HG03354 (cell line): ENCODE data around the gene CCDC83.

Source experiments
- ATAC-seq: cut with Tn5 transposase; IDR thresholded peaks from one replicate; pipeline ENCODE4 v1.9.1; 2021; ENCODE audit warnings: mild to moderate bottlenecking; ENCODE audit not compliant: unreplicated experiment, poor library complexity, severe bottlenecking

CCDC83 gene

DNA sequence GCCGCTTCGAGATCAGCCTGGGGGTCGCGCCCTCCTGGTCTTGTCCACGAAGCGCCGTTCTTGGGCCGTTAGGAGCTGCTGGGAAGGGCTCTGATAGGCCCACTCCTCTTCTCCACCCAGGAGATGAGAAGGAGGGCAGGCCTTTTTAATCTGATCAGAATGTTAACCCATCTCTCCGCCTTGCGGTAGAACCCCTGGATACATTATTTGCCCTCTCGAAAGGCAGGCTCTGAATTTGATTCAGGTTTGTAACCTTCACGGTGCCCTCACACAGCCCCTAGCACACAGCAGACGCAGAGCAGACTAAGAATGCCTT is at the start of gene CCDC83:
CCDC83 (plus strand) TSS at position 43 of the 316 bp plus-strand sequence. CDS start 9,741 bp downstream, outside the sequence.
- ATAC-seq, result no peak

DNA sequence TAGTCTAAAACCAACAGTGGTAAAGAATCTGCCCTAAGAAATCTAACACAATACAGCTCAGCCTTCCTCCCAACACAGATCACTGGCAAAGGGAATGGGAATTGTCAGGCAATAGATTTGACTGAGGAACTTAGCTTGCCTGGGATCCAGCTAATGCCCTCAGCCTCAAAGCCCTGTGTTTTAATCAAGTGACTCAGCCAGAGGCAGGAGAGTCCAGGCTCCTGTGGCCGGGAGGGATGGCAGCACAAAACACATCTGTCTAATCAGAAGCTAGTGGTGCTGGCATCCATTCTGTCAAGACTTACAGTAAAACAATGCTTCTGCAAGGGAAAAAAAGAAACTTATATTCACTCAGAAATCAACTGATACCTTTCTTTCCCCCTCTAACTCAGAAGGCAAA is 49.8 kb upstream of the CCDC83 start:
- ATAC-seq, result no peak

DNA sequence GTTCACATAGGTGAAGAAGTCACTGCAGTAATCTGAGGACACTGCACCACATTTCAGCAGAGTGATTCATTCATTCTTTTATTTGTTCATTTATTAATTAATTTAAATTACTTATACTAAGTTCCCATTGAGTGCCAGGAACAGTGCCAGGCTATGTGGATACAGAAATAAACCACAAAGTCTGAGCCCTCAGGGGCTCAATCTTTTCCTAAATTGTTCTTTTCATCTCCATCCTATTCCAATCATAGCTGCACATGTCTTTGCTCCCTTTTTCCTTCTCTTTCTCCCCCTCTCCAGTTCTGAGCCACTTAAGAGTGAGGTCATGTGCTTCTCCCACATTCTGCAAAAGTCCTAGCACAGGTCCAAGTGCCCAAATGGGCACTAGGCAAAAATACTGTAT is 49.2 kb upstream of the CCDC83 start:
- ATAC-seq, result no peak

DNA sequence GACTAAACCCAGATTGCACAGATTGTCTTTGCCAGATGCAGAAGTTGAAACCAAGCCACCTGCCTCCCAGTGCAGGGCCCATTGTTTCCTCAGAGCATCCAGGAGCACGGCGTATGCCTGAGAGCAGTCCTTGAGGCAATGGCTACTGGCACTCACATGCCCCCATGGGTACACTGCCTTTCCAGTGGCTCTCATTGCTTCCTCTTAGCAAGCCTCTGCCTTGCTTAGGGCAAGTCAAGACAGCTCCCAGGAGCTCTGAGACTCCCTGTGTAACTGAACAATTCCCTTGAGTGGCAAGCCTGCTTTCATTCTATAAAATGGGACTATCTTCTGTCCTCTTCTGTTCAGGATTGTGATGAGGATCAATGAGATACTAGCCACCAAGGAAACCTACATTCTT is 48.3 kb upstream of the CCDC83 start:
- no peak for ATAC-seq

DNA sequence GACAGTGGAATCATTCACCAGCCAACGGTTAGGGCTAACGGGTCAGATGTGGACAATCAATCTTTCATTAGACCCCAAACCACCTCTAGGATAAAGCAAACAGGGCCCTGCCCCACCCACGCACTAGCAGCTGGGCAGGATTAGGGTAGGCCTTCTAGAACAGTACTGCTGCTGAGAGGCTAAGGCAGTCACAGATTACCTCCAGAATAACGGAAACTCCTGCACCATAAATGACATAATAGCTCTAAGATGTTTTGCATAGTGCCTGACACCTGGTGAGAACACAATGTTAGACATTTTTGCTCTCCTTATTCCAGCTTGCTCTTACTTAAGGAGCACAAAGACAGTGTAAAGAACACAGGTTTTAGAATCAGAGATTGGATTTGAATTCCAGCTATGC is 46.0 kb upstream of the CCDC83 start:
- peak; percentile 68 for ATAC-seq

DNA sequence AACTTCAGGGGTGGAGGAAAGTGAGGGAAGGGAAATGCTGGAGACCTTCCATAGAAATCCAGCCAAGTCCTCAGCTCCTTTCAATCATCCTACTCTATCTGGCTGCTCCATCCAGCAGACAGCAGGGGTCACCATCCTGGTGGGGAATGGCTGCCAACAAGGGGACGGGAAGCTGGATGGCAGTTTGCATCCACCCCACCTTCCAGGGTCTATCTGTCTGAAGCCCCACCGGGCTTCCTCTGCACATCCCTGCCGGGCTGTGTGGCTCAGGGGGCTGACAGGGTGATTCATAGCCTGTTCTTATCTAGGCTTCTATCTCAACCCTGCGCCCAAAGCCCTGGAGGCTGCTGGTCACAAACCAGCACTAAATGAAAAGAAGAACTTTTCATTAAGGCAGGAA is 45.3 kb upstream of the CCDC83 start:
- ATAC-seq, result no peak

DNA sequence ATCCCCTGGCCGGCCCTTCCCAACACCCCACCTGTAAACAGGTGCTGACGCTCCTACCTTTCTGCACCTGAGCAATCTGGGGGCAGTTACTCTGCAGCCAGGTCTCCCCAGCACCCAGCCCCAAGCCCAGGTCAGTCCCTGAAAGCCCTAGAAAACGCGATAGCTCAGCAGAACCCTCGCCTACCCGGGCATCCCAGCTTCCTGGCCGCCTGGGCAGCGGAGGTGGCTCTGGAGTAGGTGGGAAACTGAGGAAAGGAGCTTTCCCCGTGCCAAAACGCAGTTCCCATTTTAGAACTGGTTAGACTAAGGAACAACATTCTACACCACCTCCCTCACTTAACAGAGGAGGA is 44.7 kb upstream of the CCDC83 start:
- no peak for ATAC-seq

DNA sequence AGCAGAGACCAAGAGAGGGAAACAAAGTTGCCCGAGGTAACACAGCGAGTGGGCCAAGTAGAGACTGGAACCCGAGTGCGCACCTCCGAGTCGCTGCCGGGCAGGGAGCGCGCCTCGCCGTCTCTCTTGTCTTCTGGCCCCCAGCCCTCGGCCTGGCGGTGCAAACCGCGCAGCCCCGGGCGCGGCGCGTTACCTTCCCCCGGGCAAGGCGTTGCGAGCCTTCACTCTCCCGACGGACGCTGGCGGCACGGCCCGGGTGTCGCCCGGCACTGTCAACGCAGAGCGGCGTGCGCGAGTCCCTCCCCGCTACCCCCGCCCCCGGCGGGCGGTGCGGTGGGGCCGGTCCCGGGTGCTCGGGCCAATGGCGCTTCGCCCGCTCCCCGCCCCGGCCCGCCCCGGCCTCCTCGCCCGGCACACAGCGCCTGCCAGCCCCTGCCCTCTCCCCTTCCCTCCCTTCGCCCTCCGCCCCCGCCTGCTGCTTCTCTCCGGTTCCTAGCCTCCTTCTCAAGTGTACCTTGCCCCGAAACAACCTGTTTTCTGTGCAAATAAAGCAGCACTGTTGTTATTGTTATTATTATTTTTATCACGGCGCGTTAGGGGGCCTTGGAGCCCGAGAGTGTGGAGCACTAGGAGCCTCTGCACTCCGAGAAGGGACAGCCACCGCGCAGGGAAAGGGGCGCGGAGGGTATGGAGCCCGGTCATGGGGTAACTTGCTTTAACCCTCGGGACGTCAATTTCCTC is 44.1 kb upstream of the CCDC83 start, which contains the start of gene SYTL2:
SYTL2 (minus strand) TSS at position 271 of the 741 bp plus-strand sequence. CDS start 53,416 bp downstream, outside the sequence.
- ATAC-seq, result peak; percentile 81

DNA sequence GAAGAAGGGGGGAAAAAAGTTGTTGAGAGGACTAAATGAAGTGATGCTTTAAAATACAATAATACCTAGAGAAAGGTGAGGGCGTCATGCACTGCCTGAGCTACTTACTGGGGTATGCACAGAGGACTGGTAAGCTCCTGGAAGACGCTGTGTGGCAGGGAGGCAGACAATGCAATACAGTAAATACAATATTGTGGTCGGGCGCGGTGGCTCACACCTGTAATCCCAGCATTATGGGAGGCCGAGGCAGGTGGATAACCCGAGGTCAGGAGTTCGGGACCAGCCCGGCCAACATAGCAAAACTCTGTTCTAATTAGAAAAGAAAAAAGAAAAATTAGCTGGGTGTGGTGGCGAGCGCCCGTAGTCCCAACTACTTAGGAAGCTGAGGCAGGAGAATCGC is 43.6 kb upstream of the CCDC83 start:
- no peak for ATAC-seq

DNA sequence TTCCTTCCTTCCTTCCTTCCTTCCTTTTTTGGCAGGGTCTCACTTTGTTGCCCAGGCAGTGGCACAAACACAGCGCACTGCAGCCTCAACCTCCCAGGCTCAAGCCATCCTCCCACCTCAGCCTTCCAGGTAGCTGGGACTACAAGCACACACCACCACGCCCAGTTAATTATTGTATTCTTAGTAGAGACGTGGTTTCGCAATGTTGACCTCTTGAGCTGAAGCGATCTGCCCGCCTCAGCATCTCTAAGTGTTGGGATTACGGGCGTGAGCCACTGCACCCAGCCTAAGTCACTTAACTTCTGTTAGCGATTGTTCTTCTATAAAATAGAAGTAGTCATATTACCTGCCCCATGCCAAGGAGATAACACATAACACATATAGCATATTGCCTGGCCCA is 41.5 kb upstream of the CCDC83 start:
- ATAC-seq, result no peak

DNA sequence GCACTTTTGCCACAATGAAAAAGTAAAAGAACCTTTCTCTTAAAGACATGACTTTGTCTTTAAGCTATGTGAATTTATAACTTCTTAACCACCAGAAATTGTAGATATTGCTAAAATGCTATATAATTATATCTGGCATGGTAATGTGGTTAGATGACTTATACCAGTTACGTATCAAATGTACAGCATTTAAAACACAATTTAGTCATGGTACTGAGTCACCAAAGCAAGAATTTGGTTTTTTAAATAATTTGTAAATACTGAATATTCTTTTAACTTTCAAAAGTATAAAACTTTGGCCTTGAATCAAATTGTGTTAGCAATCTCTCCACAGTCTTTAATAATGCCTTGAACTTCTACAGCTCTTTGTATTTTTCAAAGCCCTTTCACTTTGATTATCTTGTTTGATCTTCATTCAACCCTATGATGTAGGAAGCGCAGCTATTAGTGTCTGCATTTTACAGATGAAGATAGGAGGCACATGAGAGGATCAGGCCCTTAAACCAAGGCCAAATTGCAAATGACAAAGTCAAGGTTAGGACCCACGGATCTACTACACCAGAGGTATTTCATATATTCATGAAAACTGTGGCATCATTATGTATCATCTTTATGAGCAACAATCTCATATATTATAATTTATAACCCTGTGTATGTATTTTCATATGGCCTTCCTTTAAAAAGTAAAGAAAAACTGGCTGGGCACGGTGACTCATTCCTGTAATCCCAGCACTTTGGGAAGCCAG is 39.8 kb upstream of the CCDC83 start:
- ATAC-seq, result no peak

DNA sequence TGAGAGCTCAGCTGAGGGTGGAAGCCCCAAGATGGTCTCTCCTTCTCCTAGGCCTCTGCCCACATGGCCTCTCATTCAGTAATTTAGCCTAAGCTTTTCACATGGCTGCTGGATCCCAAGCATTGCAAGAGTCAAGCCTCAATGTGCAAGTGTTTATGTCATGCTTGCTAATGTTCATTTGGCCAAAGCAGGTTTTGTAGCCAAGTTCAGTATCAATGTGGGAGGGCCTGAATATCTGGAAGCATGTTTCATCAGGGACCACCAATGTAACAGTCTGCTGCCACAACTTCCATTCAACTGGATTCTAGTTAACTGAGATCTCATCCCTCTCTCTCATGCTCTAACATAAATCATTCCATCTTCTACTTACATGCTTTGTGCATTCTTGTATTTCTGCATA is 35.7 kb upstream of the CCDC83 start:
- ATAC-seq, result no peak

DNA sequence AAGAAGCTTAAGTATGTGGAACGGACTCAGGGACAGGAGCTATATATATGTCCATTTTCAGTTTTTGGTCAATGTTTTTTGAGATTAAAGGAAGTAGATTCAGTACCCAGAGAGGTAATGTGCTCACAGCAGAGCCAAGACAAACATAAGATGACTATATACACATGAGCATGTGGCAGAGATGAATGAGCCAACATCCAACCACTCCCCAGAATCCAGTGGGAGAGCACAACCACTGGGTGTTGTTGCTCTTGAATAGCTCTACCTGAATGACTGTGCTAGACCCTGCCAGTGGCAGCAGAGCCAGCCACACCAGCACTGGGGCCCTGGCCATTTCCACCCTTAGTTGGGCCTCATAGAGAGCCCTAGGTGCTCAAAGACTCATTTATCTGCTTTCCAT is 33.5 kb upstream of the CCDC83 start:
- ATAC-seq, result no peak

DNA sequence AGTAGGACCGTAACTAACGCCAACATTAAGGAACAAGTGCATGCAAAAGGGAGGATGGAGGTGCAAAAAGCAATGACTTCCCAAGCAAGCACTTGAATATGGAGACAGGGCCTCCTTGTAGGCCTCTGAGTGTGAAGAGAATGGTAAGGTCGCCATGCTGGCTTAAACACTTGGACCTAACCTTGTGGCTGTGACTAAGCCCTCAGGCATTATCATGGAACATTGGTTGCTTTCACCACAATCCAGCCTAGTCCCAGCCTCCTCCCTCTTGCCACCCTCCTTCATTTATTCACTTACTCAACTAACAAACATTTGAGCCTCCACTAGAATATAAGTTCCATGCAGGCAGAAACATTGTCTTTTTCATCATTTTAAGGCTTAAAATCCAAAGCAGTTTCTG is 32.4 kb upstream of the CCDC83 start:
- no peak for ATAC-seq

DNA sequence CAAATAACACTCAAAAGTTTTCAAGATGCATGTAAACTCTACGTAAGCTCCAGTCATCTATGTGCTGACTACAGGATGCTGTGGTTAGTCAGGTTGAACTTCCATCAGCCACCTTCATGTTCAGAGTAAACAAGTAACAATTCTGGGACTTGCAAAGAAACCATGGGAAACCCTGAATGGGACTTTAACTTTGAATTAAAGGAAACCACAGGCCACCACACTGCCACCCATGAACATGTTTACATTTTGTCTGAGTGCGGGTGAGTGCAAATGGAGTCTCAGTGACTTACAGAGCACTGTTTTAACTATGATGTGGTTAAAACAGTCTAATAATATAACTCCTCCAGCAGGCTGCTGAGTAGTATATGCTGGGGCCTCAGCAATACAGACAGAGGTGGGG is 31.4 kb upstream of the CCDC83 start:
- ATAC-seq, result no peak

DNA sequence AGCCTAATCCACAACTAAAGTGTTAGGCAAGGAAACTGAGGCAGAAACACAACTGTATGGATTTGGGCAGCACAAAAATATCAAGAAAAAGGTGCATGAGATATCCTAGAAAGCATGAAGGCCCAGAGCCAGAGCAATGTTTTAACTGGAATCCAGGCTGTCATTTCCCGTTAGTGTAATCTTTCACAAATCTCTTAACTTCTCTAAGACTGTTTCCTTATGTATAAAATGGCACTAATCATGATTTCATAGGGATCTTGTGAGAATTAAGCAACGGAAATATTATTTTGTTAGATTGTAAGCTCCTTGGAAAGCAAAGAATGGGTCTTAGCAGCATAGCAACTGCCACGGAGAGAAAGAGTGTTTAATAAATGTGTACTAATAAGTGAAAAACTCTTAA is 29.6 kb upstream of the CCDC83 start:
- no peak for ATAC-seq

DNA sequence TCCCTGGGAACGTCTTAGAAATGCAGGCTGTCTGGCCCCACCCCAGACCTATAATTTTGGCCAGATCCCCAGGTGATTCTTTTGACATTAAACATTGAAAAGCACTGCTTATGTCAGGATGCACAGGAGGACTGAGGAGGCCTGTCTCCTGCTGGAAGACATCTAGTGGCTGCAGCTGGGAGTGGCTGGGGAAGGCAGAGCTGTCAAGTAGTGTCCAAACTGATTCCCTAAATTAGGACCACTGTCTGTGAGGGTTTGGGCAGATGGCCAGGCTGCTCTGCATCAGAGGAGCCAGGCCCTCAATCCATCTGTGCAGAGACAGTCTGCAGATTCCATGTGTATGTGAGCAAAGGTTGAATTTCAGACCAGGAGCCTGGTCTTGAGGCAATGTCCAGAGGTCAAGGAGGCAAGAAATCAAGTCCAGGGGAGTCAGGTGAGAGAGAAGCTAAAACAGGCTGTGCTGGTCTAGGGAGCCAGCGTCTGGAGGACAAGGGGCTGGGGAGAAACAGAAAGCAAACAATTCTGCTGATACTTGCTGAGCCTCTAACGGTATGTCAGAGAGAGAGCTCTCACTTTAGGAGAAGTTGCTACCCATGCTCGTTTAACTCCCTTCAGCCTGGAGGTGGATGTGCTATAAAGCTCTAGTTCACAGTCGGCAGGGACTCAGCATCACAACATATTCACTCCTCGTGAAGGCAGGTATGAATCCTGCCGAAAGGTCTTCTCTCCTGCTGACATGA is 28.9 kb upstream of the CCDC83 start:
- ATAC-seq, result peak; percentile 58

DNA sequence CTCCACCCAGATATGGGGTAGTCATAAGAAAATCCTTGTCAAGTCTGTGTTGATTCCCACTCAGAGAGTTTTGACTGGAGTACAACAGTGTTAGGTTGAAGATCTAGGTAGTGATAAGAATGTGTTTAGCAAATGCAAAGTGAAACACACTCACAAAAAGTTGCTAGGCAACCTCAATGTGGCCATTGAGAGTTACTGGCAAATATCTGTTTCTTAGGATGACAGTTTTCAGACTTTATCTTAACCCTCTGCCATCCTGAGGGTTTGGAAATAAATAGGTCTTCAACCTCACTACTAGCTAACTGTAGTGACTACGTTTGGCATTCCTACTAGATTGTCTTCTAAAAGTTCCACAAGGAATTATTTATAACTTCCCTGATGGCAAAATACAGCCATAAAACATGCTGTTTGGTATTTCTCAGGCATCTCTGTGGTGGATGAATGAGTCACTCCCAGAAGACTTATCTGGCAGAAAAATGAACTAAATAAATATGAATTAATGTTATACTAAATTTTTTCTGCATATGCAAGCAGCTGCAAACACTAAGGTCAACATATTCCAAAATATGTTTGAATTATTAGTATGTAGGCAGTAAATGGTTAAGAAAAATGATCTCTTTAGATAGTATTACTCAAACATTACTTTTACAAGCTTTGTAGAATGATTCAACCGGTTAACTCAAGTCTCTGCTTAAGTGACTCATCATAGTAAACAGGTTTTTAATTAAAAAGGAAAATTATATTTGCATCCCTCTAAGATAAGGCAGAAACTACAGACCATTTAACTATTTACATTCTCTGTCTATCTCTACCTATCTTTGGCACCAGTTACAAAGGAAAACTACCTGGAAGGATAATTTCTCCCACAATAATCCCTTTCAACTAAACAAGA is 27.2 kb upstream of the CCDC83 start:
- no peak for ATAC-seq

DNA sequence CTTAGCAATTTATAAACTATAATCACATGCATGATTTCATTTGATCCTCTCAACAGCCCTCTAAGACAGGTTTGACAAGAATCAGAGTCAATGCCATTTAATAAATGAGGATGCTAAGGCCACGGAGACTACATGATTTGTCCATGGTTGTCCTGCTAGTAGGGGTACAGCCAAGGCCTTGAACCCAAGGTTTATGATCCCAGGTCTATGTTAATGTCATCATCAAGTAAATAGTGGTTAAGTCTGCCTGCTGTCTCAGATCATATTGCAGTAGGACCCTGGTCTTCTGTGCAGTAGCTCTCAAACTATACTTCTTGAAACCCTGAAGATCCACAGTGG is 26.6 kb upstream of the CCDC83 start:
- ATAC-seq, result no peak

DNA sequence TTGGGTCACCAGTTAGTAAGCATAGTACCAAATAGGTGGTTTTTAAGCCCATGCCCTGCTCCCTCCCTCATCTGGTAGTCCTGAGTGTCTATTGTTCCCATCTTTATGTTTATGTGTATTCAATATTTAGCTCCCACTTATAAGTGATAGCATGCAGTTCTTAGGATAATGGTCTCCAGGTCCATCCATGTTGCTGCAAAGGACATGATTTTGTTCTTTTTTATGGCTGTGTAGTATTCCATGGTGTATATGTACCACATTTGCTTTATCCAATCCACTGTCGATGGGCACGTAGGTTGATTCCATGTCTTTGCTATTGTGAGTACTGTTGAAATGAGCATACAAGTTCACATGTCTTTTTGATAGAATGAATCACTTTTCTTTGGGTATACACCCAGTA is 26.0 kb upstream of the CCDC83 start:
- no peak for ATAC-seq
